Ovary (tissue), 3 donors: ENCODE results near the gene IMMP2L.

Experiments used
- EP300 ChIP-seq: sonication (generic); formaldehyde crosslinking; IDR thresholded peaks from one replicate; pipeline ENCODE4 v1.6.1; 2017; ENCODE audit warnings: antibody characterized with exemption
- POLR2A ChIP-seq: fragments of 450-650 bp; IDR thresholded peaks from one replicate; pipeline ENCODE4 v1.6.1; 2017; ENCODE audit warnings: antibody characterized with exemption, mild to moderate bottlenecking, moderate library complexity
- TF ChIP-seq, protein P1 (sequence below), 3 donors: fragments of 450-650 bp in 2 of 3; fragments of 200-600 bp in 1 of 3; IDR thresholded peaks; one replicate each; pipeline versions ENCODE4 v1.5.1 to v1.8.0; 2016 to 2022; ENCODE audit warnings: antibody characterized with exemption in 3 of 3, mild to moderate bottlenecking in 1 of 3
- donor health status: DM: no; HTN: no; CAD: no.

DNA sequence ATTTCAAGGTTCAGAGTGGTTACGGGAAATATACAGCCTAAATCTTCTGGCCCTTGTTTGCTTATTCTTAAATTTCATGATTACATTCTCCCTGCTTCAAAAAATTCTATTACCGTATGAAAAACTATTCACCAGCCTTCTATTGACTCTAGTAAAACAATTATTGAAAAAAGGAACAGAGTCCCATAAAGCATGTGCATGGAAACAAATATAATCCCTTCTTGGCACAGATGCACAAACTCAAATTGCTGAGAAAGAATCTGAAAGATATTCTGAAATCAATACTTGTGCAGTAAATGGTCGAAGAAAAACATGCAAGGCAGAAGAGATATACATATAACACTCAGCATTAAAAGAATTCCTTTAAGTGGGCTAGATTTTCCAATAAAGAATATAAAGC lies 387.8 kb downstream of the IMMP2L start:
- TF ChIP-seq POLR2A (no peak), EP300 (no peak)
- TF ChIP-seq, protein P1, sequence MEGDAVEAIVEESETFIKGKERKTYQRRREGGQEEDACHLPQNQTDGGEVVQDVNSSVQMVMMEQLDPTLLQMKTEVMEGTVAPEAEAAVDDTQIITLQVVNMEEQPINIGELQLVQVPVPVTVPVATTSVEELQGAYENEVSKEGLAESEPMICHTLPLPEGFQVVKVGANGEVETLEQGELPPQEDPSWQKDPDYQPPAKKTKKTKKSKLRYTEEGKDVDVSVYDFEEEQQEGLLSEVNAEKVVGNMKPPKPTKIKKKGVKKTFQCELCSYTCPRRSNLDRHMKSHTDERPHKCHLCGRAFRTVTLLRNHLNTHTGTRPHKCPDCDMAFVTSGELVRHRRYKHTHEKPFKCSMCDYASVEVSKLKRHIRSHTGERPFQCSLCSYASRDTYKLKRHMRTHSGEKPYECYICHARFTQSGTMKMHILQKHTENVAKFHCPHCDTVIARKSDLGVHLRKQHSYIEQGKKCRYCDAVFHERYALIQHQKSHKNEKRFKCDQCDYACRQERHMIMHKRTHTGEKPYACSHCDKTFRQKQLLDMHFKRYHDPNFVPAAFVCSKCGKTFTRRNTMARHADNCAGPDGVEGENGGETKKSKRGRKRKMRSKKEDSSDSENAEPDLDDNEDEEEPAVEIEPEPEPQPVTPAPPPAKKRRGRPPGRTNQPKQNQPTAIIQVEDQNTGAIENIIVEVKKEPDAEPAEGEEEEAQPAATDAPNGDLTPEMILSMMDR (IDR thresholded peaks at IDR 0.05), result no peak
